HG03432 (cell line): ENCODE results near the gene GSAP.
A peak's percentile ranks its signal among the peaks of the same experiment; 100 is the strongest.

Experiments used
- ATAC-seq: cut with Tn5 transposase; IDR thresholded peaks from one replicate; pipeline ENCODE4 v1.9.1; 2021; ENCODE audit warnings: mild to moderate bottlenecking, moderate library complexity; ENCODE audit not compliant: unreplicated experiment

Gene GSAP

DNA sequence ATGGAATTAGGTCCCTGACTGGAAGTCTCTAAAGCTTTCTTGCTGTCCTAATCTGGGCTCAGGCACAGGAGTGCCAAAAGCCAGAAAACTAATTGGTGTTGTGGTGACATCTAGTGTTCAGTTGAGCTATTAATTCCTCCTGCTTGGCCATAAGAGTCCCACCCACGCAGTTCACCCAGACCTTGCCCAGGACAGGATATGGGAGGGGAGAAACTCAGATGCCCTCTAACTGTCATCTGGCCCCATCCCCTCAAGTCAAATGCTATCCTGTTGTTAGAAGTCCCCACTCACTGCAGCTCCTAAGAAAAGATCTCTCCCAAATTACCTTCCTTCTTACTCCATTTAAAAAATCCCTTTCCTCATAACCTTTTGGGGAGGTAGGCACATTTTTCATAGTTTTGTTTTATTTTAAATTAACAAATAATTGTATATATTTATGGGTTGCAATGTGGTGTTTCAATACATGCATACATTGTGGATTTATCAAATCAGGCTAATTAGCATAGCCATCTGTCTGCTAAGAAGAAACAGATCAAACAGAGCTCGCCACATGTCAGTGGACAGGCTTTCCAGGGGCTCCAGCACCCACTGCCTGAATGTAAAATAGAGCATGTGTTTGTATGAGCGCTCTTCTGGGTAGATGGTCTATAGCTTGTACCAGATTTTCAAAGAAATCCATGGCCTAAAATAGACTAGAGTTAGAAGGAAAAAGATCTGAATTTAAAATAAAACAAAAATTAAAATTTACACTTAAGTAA is 84.0 kb downstream of the GSAP start:
- ATAC-seq, result peak; percentile 75

- ATAC-seq, result peak; percentile 72
Observed at GRCh38 chr7:77330169-77330882, 85.8 kb downstream of the GSAP start.

DNA sequence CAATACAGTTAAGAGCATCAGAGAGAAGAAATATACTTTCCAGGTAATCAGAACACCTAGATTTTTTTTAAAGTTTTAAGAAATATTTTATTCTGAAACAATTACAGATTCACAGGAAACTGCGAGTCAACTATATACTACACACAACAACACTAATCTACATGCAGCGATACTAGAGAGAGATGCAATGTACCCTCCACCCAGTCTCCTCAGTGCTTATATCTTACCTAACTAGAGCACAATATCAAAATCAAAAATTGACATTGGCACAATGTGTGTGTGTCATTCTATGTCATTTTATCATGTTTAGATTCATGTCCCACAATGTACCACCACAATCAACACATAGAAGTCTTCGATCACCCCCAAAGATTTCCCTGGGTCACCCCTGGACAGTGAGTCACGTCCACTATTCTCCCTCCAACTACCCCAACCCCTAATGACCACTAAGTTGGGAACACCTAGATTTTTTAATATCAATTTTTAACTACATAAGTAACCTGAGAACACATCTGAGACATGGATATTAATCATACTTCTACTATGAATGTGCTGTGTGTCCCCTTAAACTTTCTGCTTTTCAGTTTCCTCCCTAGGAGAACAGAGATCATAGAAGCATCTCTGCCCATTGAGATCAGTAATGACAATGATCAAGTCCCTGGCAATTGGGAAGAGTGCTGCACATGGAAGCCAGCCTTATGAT is 86.5 kb downstream of the GSAP start:
- ATAC-seq, result peak; percentile 14

GRCh38 chr7:77328669-77329068 is 87.5 kb downstream of the GSAP start:
- no peak for ATAC-seq

DNA sequence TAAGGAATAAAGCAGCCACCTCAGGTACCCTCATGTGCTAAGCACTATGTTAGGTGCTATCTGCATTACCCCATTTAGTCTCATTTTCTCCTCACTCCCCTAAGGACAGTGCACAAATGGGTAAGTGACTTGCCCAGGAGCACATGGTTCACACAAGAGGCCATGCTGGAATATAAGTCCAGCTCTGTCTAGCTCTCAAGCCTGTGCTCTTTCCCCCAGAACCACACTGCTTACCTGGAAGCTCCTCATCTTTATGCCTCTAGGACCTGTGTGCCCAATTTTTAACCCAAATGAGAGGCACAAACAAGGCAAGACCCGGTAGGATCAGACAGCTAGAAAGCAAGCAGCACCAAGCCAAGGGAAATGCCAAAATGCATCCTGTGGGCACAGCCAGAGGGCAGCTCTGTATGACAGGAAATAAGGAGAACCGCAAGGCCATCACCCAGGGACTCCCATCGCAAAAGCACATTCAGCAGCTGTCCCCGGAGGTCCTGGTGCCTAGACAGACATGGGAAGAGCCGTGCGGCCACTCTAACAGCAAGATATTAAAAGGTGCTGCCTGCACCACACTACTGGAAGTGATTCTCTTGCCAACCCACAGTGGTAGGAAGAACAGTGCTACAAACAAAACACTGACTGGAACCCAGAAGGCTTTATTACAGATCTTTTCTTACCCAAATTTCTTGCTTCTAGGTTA is 88.1 kb downstream of the GSAP start:
- no peak for ATAC-seq

GRCh38 chr7:77327067-77327931 is 88.8 kb downstream of the GSAP start:
- no peak for ATAC-seq

DNA sequence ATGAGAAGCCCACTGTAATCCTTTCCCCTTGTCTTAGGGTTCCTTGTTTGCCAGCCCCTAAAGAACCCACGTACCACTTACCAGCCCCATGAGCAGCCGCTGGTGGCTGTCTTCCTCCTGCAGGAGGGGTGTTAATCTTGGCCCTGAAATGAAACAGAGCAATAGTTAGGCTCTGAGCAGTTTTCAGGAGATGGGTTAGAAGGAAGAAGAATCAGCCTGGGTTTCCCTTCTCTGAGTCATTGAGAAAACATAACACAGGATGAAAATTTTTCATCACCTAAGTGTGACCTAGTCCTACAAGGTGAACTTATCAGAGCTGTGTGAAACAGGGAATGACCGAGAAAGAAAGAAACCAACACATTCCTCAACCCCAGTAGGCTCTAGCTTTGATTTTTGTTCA is 90.0 kb downstream of the GSAP start:
- no peak for ATAC-seq

DNA sequence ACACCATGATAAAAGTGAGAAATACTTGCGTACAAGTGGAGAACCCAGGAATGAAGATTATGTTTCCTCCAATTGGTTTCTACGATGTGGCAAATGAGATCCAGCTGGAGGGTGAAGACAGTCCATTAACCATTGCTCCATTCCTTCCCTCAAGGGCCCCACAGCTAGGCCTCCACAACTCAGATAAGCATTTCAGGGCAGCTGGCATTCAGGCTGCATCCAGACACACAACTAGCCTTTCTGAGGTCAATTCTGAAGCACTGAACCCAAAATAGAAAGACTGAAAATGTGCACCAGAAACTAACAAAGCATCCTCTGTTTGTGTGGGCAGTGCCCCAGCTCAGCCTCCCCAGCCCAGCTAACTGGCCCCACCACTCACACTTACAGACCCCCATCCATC is 94.8 kb downstream of the GSAP start:
- no peak for ATAC-seq

GRCh38 chr7:77320714-77321113 is 95.4 kb downstream of the GSAP start:
- ATAC-seq, result no peak

- no peak for ATAC-seq
Observed at GRCh38 chr7:77320137-77320536, 96.0 kb downstream of the GSAP start.

DNA sequence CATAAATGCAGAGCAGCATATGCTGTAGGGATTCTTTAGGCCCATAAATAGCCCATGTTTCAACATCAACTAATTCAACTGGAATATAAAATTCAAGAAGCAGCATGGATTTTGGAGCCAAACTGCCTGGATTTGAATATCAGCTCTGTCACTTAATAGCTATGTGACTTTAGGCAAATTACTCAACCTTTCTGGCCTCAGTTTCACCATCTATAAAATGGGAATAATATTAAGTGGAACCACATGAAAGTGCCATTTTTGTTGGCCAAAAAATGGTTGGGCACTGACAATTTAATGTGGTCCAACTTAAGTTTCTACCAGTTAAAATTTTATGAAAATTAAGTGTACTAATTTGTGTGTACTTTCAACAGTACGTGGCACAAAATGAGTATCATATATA is 98.1 kb downstream of the GSAP start:
- no peak for ATAC-seq

- ATAC-seq, result no peak
Observed at GRCh38 chr7:77316219-77316978, 99.8 kb downstream of the GSAP start.

DNA sequence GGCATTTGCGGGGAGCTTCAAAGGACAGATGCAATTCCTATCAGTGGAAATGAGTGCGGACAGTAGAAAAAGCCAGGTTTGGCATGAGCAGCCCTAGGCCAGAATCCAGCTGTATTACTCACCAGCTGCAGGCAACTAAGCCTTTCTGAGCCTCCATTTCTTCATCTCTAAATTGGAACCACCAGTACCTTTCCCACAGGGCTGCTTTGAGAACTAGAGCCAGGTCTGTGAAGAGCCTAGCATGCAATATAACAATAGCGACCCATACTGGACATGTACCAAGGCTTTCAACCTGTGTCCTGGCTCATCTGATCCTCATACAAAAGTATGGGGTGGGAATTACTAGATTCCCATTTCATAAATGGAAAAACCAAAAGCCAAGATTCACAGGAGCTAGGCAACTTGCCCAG is 101.0 kb downstream of the GSAP start:
- ATAC-seq, result no peak

DNA sequence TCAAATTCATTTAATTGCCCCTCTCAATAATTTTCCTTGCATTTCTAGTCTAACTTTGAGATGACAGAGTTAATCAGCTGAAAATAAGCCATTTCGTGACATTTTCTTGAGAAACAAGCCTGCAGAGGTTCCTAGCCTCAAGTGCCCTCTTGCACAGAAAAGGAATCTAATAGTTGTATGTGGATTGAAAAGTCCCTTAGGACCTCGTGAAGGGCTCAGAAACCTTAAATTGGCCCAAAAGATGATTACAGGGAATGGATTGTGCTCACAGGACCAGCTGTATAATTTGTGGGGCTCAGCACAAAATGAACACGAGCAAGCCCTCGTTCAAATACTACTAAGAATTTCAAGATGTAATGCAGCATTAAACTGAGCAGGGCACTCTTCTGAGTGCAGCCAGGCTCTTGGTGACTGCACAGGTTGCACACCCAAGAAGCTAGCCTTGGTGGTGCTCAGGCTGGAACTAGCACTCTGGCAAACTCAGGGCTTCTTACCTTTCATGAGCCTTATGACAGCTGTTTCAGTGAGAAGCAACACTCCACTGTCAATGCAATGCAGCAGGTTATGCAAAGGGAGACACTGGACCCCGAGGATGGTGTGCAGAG is 102.2 kb downstream of the GSAP start:
- no peak for ATAC-seq

GRCh38 chr7:77313085-77313484 is 103.1 kb downstream of the GSAP start:
- ATAC-seq, result no peak

DNA sequence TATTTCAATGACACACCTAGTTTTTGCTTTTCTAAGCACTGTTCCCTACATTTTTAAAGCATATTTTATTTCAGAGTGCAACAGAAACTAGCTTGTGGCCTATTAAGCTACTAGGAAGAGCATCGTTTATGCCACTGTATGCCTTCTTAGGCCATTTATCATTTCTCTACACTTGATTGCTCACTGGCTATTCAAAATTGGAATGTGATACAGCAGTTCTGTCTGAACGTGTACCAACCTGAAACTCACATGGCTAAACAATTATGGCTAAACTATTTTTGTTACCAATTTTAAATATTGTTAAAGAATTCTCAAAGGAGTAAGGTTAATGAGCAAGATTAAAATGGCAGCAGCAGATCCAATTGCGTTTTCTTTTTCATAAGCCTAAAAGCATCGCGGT is 105.2 kb downstream of the GSAP start:
- no peak for ATAC-seq

DNA sequence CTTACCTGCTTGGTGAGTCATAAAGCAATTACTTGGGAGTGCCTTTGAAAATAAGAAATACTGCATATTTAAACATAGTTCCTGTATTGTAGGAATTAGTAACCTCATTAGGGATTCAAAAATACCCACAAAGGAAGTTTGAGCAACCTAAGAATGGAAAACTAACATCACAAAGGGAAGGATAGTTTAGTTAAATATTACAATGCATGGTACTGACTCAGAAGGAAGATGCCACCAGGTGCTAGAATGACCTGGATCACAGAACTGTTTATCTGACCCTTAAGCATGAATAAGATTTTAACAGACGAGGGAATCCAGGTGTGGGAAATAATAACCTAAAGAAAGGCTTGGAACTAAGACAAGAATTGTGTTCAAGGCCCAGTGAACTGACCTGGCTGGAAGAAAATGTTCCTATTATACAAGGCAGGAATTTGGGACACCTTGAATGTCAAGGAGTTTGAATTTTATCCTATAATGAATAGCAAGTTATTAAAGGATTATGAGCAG is 106.4 kb downstream of the GSAP start:
- ATAC-seq, result no peak

- no peak for ATAC-seq
Observed at GRCh38 chr7:77308792-77309191, 107.4 kb downstream of the GSAP start.
